Parathyroid adenoma (tissue), 2 donors: Measurements from ENCODE around the gene KRT15.
"Not testable (repeated sequence)": the region's sequence is repeated elsewhere in the genome, so short reads cannot be mapped to it uniquely, and the experiment has no call there.

Experiments
- H2AFZ ChIP-seq: fragments of 300-600 bp; sonication (generic); one replicate; pipeline ENCODE4 v1.7.0; 2017; ENCODE audit warnings: antibody characterized with exemption, mild to moderate bottlenecking
- H3K27ac ChIP-seq: fragments of 300-600 bp; sonication (generic); one replicate; pipeline ENCODE4 v1.7.0; 2017
- H3K27me3 ChIP-seq: fragments of 300-600 bp; sonication (generic); one replicate; pipeline ENCODE4 v1.7.0; 2017; ENCODE audit warnings: low read length; ENCODE audit not compliant: control insufficient read depth, insufficient read depth
- H3K36me3 ChIP-seq: fragments of 300-600 bp; sonication (generic); one replicate; pipeline ENCODE4 v1.7.0; 2017; ENCODE audit warnings: low read length; ENCODE audit not compliant: control insufficient read depth, insufficient read depth
- H3K4me1 ChIP-seq: fragments of 300-600 bp; sonication (generic); one replicate; pipeline ENCODE4 v1.7.0; 2017; ENCODE audit warnings: control low read depth
- H3K4me2 ChIP-seq: fragments of 300-600 bp; sonication (generic); one replicate; pipeline ENCODE4 v1.7.0; 2017; ENCODE audit warnings: low read length
- H3K4me3 ChIP-seq: fragments of 300-600 bp; sonication (generic); one replicate; pipeline ENCODE4 v1.7.0; 2017; ENCODE audit warnings: low read depth, low read length
- H3K79me2 ChIP-seq: fragments of 300-600 bp; sonication (generic); one replicate; pipeline ENCODE4 v1.7.0; 2017; ENCODE audit warnings: control low read depth
- H3K9ac ChIP-seq: fragments of 300-600 bp; sonication (generic); one replicate; pipeline ENCODE4 v1.7.0; 2017; ENCODE audit warnings: mild to moderate bottlenecking
- H3K9me3 ChIP-seq: fragments of 300-600 bp; sonication (generic); one replicate; pipeline ENCODE4 v1.7.0; 2017; ENCODE audit warnings: low read length; ENCODE audit not compliant: control insufficient read depth
- CTCF ChIP-seq: fragments of 300-600 bp; sonication (generic); IDR thresholded peaks from one replicate; pipeline ENCODE4 v1.7.0; 2017; ENCODE audit warnings: antibody characterized with exemption, mild to moderate bottlenecking
- donor health status: primary hyperparathyroidism.

KRT15 gene

DNA sequence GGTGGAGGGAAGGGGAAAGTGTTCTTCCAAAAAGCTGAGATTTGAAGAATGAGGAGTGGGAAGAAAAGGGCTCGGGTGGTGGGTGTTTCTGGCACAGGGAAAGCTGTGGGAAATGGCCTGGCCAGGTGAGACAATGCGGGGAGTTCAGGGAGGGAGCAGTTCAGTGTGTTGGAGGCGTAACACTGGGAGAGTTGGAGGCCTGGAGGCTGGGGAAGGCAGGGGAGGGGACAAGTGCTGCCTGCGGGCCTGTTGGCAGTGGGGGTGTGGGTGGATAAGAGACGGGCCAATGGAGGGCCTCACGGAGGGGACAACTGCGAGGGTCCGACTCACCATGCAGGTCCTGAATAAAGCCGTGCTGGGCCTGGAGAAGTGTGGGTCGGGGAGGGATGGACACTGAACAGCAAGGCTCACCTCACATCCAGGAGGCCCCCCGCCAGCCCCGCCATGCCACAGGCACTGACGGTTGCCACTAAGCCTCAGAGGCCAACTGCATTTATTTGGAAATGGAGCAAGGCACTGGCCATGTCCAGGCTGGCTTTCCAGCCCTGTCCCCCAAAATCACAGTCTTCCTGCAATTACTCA, 27.2 kb upstream of the KRT15 start:
- Histone ChIP-seq H3K4me3 (no peak overlapping the region), H3K9ac (no peak overlapping the region), H3K27ac (no peak overlapping the region), H3K79me2 (no peaks in the 10 kb centered on the region), H3K27me3 (no peaks in the 10 kb centered on the region), H3K4me1 (peaks cover 4% of the 10 kb centered on the region), H3K4me2 (no peak overlapping the region), H2AFZ (no peak overlapping the region), H3K9me3 (no peaks in the 10 kb centered on the region), H3K36me3 (no peaks in the 10 kb centered on the region)
- TF ChIP-seq CTCF, result no peak

DNA sequence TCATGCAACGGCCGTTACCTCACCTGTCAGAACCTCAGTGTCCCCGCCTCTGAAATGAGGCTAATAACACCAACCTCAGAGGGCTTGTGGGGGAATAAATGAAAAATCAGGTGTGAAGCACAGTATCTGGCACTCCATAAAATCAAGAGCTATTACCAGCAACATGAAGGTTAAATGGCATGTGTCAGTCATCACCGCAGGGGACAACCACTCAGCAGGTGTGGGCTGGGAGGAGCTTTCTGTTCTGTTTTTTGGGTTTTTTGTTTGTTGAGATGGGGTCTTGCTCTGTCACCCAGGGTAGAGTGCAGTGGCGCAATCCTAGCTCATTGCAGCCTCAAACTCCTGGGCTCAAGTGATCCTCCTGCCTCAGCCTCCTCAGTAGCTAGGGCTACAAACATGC, 26.2 kb upstream of the KRT15 start:
- Histone ChIP-seq H3K27me3 (no peaks in the 10 kb centered on the region), H3K79me2 (no peaks in the 10 kb centered on the region), H3K4me1 (peaks cover 4% of the 10 kb centered on the region), H3K36me3 (no peaks in the 10 kb centered on the region), H3K9ac (no peak overlapping the region), H2AFZ (no peak overlapping the region), H3K27ac (no peak overlapping the region), H3K9me3 (no peaks in the 10 kb centered on the region), H3K4me2 (no peak overlapping the region), H3K4me3 (no peak overlapping the region)
- TF ChIP-seq CTCF, result no peak

DNA sequence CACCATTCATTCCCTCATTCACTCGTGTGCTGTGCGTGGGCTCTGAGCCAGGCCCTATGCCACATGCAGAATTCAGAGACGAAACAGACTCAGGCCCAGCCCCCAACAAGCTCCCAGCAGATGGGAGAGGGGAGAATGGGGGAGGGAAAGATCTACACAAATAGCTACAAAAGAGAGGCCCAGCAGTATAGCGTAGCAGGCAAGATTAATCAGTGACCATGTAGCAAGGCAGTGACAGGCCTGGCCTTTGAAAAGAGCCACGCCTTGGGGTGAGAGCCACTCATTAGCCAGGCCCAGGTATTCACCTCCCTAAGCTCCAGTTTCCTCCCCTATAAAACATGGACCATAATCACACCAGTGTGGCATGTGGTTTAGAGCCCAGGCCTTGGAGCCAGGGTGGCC, 25.8 kb upstream of the KRT15 start:
- H3K4me3 ChIP-seq, result no peak overlapping the region
- H2AFZ ChIP-seq, result no peak overlapping the region
- H3K4me2 ChIP-seq, result no peak overlapping the region
- no peaks in the 10 kb centered on the region for H3K79me2 ChIP-seq
- H3K9ac ChIP-seq, result no peak overlapping the region
- no peak for TF ChIP-seq CTCF
- H3K9me3 ChIP-seq, result no peaks in the 10 kb centered on the region
- peaks cover 4% of the 10 kb centered on the region for H3K4me1 ChIP-seq
- no peaks in the 10 kb centered on the region for H3K36me3 ChIP-seq
- H3K27ac ChIP-seq, result no peak overlapping the region
- H3K27me3 ChIP-seq, result no peaks in the 10 kb centered on the region

- not testable (repeated sequence) for H3K79me2 ChIP-seq, H3K36me3 ChIP-seq, H3K4me2 ChIP-seq, H3K27ac ChIP-seq, H3K4me1 ChIP-seq, H3K9me3 ChIP-seq, H2AFZ ChIP-seq, H3K4me3 ChIP-seq, H3K9ac ChIP-seq, H3K27me3 ChIP-seq
Measured at GRCh38 chr17:41542786-41543185, 24.1 kb upstream of the KRT15 start.

DNA sequence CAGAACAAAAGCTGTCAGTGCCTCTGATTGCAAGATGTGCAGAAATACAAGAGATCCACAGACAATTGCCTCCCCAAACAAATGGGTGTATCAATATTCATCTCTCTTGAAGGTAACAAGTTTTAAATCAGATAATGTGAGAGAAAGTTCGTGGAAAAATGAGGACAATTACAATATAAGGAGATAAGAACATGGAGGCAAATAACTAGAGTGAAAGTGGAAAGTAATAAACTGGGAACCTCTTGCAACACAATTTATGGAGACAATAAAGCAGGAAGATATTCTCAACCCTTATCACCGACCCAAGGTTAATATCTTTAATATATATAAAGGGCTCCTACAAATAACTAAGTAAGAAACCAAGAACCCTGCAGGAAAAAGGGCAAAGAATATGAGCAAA, 23.7 kb upstream of the KRT15 start:
- TF ChIP-seq CTCF, result no peak
- no peak overlapping the region for H3K4me3 ChIP-seq
- H3K79me2 ChIP-seq, result no peaks in the 10 kb centered on the region
- H3K27me3 ChIP-seq, result no peaks in the 10 kb centered on the region
- no peak overlapping the region for H3K9ac ChIP-seq
- H3K27ac ChIP-seq, result no peak overlapping the region
- no peaks in the 10 kb centered on the region for H3K4me1 ChIP-seq
- no peak overlapping the region for H2AFZ ChIP-seq
- H3K9me3 ChIP-seq, result no peaks in the 10 kb centered on the region
- no peaks in the 10 kb centered on the region for H3K36me3 ChIP-seq
- H3K4me2 ChIP-seq, result no peak overlapping the region
